Uterus (tissue), 2 donors: ENCODE measurements around the gene GNG5.

Source experiments
- POLR2A ChIP-seq, 2 donors: fragments of 450-650 bp; IDR thresholded peaks; one replicate each; pipeline ENCODE4 v1.6.1; 2016; ENCODE audit warnings: antibody characterized with exemption in 2 of 2, mild to moderate bottlenecking in 1 of 2, moderate library complexity in 1 of 2
- TF ChIP-seq, protein P1 (sequence below), 4 experiments: fragments of 200-600 bp in 2 of 4; fragments of 450-650 bp in 2 of 4; sonication (generic) in 2 of 4; IDR thresholded peaks; one replicate each; pipeline ENCODE4 v1.5.1; 2016 to 2019; ENCODE audit warnings: antibody characterized with exemption in 4 of 4, mild to moderate bottlenecking in 2 of 4, moderate library complexity in 1 of 4

DNA sequence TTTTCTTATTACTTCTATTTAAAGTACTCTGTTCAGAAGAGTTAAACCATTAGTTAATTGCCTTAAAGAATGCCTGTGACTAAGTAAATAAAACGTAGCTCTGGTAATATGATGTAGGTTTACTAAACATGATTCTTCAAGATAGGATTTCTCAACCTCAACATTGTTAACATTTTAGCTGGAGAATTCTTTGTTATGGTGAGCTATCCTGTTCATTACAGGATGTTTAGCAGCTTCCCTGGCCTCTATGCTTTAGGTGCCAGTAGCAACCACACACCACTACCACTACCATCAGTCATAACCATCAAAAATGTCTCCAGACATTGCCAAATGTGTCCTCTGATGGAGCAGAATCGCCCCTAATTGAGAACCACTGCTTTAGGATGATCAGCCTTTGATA is 16.6 kb downstream of the GNG5 start:
- TF ChIP-seq, protein P1, sequence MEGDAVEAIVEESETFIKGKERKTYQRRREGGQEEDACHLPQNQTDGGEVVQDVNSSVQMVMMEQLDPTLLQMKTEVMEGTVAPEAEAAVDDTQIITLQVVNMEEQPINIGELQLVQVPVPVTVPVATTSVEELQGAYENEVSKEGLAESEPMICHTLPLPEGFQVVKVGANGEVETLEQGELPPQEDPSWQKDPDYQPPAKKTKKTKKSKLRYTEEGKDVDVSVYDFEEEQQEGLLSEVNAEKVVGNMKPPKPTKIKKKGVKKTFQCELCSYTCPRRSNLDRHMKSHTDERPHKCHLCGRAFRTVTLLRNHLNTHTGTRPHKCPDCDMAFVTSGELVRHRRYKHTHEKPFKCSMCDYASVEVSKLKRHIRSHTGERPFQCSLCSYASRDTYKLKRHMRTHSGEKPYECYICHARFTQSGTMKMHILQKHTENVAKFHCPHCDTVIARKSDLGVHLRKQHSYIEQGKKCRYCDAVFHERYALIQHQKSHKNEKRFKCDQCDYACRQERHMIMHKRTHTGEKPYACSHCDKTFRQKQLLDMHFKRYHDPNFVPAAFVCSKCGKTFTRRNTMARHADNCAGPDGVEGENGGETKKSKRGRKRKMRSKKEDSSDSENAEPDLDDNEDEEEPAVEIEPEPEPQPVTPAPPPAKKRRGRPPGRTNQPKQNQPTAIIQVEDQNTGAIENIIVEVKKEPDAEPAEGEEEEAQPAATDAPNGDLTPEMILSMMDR (IDR thresholded peaks at IDR 0.05) = no peak
- TF ChIP-seq POLR2A (IDR thresholded peaks at IDR 0.05) = no peak
